K562 (cell line): ENCODE measurements around the gene SP4. TPM values are rescaled to one million over a fixed set of nuclear protein-coding genes. Genes with fewer than 3 reads are reported as not detected.

Source experiments
- ADNP ChIP-seq: fragments of 200-800 bp; sonication (Bioruptor generic); IDR thresholded peaks from 2 replicates; pipeline ENCODE4 v1.6.1; 2016; ENCODE audit warnings: missing genetic modification characterization, missing compliant biosample characterization
- ARID4B ChIP-seq: sonication (generic); formaldehyde crosslinking; IDR thresholded peaks from 2 replicates; pipeline ENCODE4 v1.8.0; 2022; ENCODE audit warnings: mild to moderate bottlenecking, missing genetic modification reagents
- CBX5 ChIP-seq: IDR thresholded peaks from 2 replicates; pipeline ENCODE4 v1.6.1; 2014; ENCODE audit warnings: low read depth, borderline replicate concordance
- CREM ChIP-seq: IDR thresholded peaks from 2 replicates; pipeline ENCODE4 v1.6.1; 2014; ENCODE audit warnings: antibody characterized with exemption, low read depth
- FOXK1 ChIP-seq: sonication (generic); formaldehyde crosslinking; IDR thresholded peaks from 2 replicates; pipeline ENCODE4 v1.8.0; 2022; ENCODE audit warnings: missing genetic modification reagents, mild to moderate bottlenecking, borderline replicate concordance
- JUND ChIP-seq, 2 experiments: IDR thresholded peaks; 2 replicates in 1 of 2; 3 replicates in 1 of 2; pipeline ENCODE4 v1.6.1; 2011; ENCODE audit warnings: borderline replicate concordance in 2 of 2, low read depth in 2 of 2, low read length in 2 of 2, improper control_type of control experiment in 1 of 2, missing biosample characterization in 1 of 2, missing genetic modification characterization in 1 of 2, missing genetic modification reagents in 1 of 2
- MAFK ChIP-seq: IDR thresholded peaks from 2 replicates; pipeline ENCODE4 v1.6.1; 2011; ENCODE audit warnings: low read length, improper control_type of control experiment
- MXI1 ChIP-seq: IDR thresholded peaks from 2 replicates; pipeline ENCODE4 v1.6.1; 2011; ENCODE audit warnings: low read depth, mild to moderate bottlenecking, improper control_type of control experiment, low read length
- MYNN ChIP-seq, 2 experiments: sonication (generic); formaldehyde crosslinking in 1 of 2; IDR thresholded peaks; 2 replicates each; pipeline versions ENCODE4 v1.5.0 to v1.6.1; 2016 to 2020; ENCODE audit warnings: antibody characterized with exemption in 1 of 2, missing genetic modification reagents in 1 of 2
- NR2C2 ChIP-seq, 2 experiments: fragments of 200-800 bp in 1 of 2; sonication (Bioruptor generic) in 1 of 2; sonication (generic) in 1 of 2; formaldehyde crosslinking in 1 of 2; IDR thresholded peaks; 2 replicates each; pipeline versions ENCODE4 v1.6.1 to v1.8.0; 2016 to 2022; ENCODE audit warnings: mild to moderate bottlenecking in 1 of 2, missing compliant biosample characterization in 1 of 2, missing genetic modification characterization in 1 of 2, missing genetic modification reagents in 1 of 2
- NR4A1 ChIP-seq, 2 experiments: fragments of 250-450 bp in 1 of 2; fragments of 450-650 bp in 1 of 2; sonication (Bioruptor Pico) in 1 of 2; IDR thresholded peaks; 2 replicates each; pipeline versions ENCODE4 v1.4.0 to v1.6.1; 2016 to 2020; ENCODE audit warnings: mild to moderate bottlenecking in 2 of 2, missing compliant biosample characterization in 1 of 2, missing genetic modification characterization in 1 of 2, moderate library complexity in 1 of 2
- NRF1 ChIP-seq, 2 experiments: fragments of 450-650 bp; IDR thresholded peaks in 1 of 2; conservative IDR thresholded peaks in 1 of 2; 2 replicates each; pipeline ENCODE4 v1.6.1; 2014; ENCODE audit warnings: mild to moderate bottlenecking in 2 of 2
- PURB ChIP-seq: sonication (generic); formaldehyde crosslinking; IDR thresholded peaks from 2 replicates; pipeline ENCODE4 v1.9.0; 2021; ENCODE audit warnings: low read depth, mild to moderate bottlenecking, missing genetic modification reagents
- RAD21 ChIP-seq, 2 experiments: fragments of 250-450 bp in 1 of 2; fragments of 450-650 bp in 1 of 2; sonication (Bioruptor Pico) in 1 of 2; formaldehyde crosslinking in 1 of 2; IDR thresholded peaks in 1 of 2; conservative IDR thresholded peaks in 1 of 2; 2 replicates each; pipeline versions ENCODE4 v1.4.0 to v1.8.0; 2020 to 2022; ENCODE audit warnings: mild to moderate bottlenecking in 2 of 2, moderate library complexity in 1 of 2
- RUNX1 ChIP-seq: sonication (generic); IDR thresholded peaks from 2 replicates; pipeline ENCODE4 v1.6.1; 2016; ENCODE audit warnings: antibody characterized with exemption, low read depth
- SP1 ChIP-seq: sonication (generic); formaldehyde crosslinking; IDR thresholded peaks from 2 replicates; pipeline ENCODE4 v1.8.1; 2022; ENCODE audit warnings: mild to moderate bottlenecking, missing genetic modification reagents
- STAT5A ChIP-seq: IDR thresholded peaks from 2 replicates; pipeline ENCODE4 v1.6.1; 2012; ENCODE audit warnings: low read length, inconsistent platforms, borderline replicate concordance
- WHSC1 ChIP-seq: IDR thresholded peaks from one replicate; pipeline ENCODE4 v1.6.1; 2012; ENCODE audit warnings: low read length, control low read depth, inconsistent platforms
- polyA plus RNA-seq, 8 experiments: library from polyadenylated mRNA; depleted of rRNA in 4 of 8; stranded (reverse) in 5 of 8; unstranded in 3 of 8; fragments of >200 nt; fragmentation: Nextera tagmentation in 2 of 8; fragmentation: Illumina TruSeq in 1 of 8; extraction: Ambion mirVana in 2 of 8; extraction: Trizol in 1 of 8; gene quantifications; 2 replicates each; pipeline versions ENCODE4 v1.2.1 to v1.2.3, GENCODE V29; 2011 to 2014; ENCODE audit warnings: inconsistent platforms in 1 of 8, missing spikeins in 1 of 8
- total RNA-seq, 7 experiments: library from RNA; depleted of rRNA in 6 of 7; stranded (reverse); fragments of >200 nt in 6 of 7; fragmentation: Illumina TruSeq in 2 of 7; extraction: Trizol in 2 of 7; gene quantifications; 2 replicates each; pipeline versions ENCODE4 v1.2.1 to v1.2.3, GENCODE V29; 2011 to 2021; ENCODE audit warnings: low replicate concordance in 1 of 7
- TF ChIP-seq, protein P1 (sequence below): fragments of 450-650 bp; formaldehyde crosslinking; IDR thresholded peaks from 2 replicates; pipeline ENCODE4 v1.4.0; 2020; ENCODE audit warnings: mild to moderate bottlenecking, mixed read lengths
- TF ChIP-seq, protein P2 (sequence below): sonication (generic); formaldehyde crosslinking; IDR thresholded peaks from 2 replicates; pipeline ENCODE4 v1.8.0; 2022; ENCODE audit warnings: mild to moderate bottlenecking, missing genetic modification reagents

Gene SP4
- total and polyA plus RNA-seq, 9 of the 15 experiments (the other 6 are each of a cell fraction or from before 2014, with no cell fraction given), result 2.4 to 9.4 (median 4.5) TPM

DNA sequence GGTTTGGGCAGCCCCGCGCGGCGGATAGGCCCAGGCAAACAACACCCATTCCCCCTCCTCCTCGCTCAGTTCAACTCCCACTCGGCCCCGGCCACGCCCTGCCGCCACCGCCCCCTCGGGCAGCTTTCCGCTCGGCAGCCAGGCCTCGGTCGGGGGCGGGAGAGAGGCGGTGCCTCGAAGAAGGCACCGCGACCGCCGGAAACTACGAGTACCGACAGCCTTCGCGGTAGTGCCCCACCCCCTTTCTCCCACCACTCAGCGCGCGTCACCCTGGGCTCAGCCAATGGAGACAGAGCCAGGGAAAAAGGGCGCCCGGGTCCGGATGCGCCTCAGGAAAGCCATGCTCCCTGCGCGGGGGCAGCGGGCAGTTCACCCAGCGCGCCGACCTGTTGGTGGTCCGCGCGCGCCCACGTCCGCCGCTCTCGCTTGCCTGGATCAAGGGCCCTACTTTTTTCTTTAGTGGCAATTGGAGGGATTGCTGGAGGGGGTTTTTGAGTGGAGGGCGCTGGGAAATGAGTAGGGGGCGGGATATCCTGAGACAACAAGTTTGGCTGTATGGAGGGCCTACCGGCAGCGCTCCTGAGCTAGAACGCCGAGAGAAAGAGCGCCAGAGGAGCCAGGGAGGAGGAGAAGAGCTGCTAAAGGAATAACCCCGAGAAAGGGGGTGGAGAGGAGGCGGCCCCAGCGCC, 557 bp upstream of the SP4 start (continued):
- TF ChIP-seq STAT5A (no peak), ARID4B (CRISPR knock-in tag) (peak; percentile 75), PURB (CRISPR knock-in tag) (no peak), CBX5 (no peak), MAFK (no peak), SP1 (CRISPR knock-in tag) (peak; percentile 94), RAD21 (CRISPR knock-in tag; conservative IDR thresholded peaks at IDR 0.05 in 1 of 2, IDR thresholded peaks at IDR 0.05 in 1 of 2) (no peak; a peak in 1 of 4 replicates), ADNP (no peak), NR2C2 (CRISPR knock-in tag; IDR thresholded peaks at IDR 0.05) (no peak), NR2C2 (tag; IDR thresholded peaks at IDR 0.05) (peak; percentile 83), NR4A1 (CRISPR knock-in tag; IDR thresholded peaks at IDR 0.05) (no peak), NR4A1 (tag; IDR thresholded peaks at IDR 0.05) (no peak), FOXK1 (CRISPR knock-in tag) (no peak), NRF1 (conservative IDR thresholded peaks at IDR 0.05 in 1 of 2, IDR thresholded peaks at IDR 0.05 in 1 of 2) (peak; percentile 82 to 83), JUND (IDR thresholded peaks at IDR 0.05; ENCODE audit: borderline replicate concordance, low read depth, low read length) (peak; percentile 39; the same call in 1 of the 2 replicates), JUND (tag; IDR thresholded peaks at IDR 0.05; ENCODE audit: borderline replicate concordance, low read depth, low read length) (peak; percentile 41; the same call in 1 of the 3 replicates), CREM (peak; percentile 87), MXI1 (no peak), RUNX1 (no peak), WHSC1 (no peak), MYNN (IDR thresholded peaks at IDR 0.05) (no peak), MYNN (CRISPR knock-in tag; IDR thresholded peaks at IDR 0.05) (no peak)
- TF ChIP-seq, protein P1, sequence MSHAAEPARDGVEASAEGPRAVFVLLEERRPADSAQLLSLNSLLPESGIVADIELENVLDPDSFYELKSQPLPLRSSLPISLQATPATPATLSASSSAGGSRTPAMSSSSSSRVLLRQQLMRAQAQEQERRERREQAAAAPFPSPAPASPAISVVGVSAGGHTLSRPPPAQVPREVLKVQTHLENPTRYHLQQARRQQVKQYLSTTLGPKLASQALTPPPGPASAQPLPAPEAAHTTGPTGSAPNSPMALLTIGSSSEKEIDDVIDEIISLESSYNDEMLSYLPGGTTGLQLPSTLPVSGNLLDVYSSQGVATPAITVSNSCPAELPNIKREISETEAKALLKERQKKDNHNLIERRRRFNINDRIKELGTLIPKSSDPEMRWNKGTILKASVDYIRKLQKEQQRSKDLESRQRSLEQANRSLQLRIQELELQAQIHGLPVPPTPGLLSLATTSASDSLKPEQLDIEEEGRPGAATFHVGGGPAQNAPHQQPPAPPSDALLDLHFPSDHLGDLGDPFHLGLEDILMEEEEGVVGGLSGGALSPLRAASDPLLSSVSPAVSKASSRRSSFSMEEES (CRISPR knock-in tag), result no peak
- TF ChIP-seq, protein P2, sequence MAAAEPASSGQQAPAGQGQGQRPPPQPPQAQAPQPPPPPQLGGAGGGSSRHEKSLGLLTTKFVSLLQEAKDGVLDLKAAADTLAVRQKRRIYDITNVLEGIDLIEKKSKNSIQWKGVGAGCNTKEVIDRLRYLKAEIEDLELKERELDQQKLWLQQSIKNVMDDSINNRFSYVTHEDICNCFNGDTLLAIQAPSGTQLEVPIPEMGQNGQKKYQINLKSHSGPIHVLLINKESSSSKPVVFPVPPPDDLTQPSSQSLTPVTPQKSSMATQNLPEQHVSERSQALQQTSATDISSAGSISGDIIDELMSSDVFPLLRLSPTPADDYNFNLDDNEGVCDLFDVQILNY (CRISPR knock-in tag), result no peak
